H9 (cell line): ENCODE measurements around the gene P2RX2. TPM values are rescaled to one million over a fixed set of nuclear protein-coding genes. Genes with fewer than 3 reads are reported as not detected.

ENCODE experiments used
- DNase-seq: peaks from one replicate; pipeline ENCODE4 v3.0.0-alpha.2; 2017
- H2AFZ ChIP-seq: one replicate; pipeline ENCODE4 v1.6.1; 2013; ENCODE audit warnings: mild to moderate bottlenecking, low read length, control low read depth, moderate library complexity
- H2AK5ac ChIP-seq: 2 replicates; pipeline ENCODE4 v1.6.1; 2013; ENCODE audit warnings: low read length, control low read depth, mixed read lengths; ENCODE audit not compliant: insufficient read length
- H2BK120ac ChIP-seq: one replicate; pipeline ENCODE4 v1.6.1; 2013; ENCODE audit warnings: low read depth, mild to moderate bottlenecking, low read length, control low read depth, inconsistent platforms; ENCODE audit not compliant: poor library complexity, severe bottlenecking
- H2BK12ac ChIP-seq: 2 replicates; pipeline ENCODE4 v1.6.1; 2013; ENCODE audit warnings: low read length, control low read depth, mixed read lengths, low read depth; ENCODE audit not compliant: insufficient read length
- H2BK15ac ChIP-seq: 2 replicates; pipeline ENCODE4 v1.6.1; 2013; ENCODE audit warnings: low read depth, low read length, control low read depth
- H2BK20ac ChIP-seq: one replicate; pipeline ENCODE4 v1.6.1; 2013; ENCODE audit warnings: low read depth, mild to moderate bottlenecking, low read length, control low read depth, inconsistent platforms; ENCODE audit not compliant: poor library complexity, severe bottlenecking
- H2BK5ac ChIP-seq: 2 replicates; pipeline ENCODE4 v1.6.1; 2013; ENCODE audit warnings: low read length, control low read depth, mixed read lengths; ENCODE audit not compliant: insufficient read length
- H3K14ac ChIP-seq: 2 replicates; pipeline ENCODE4 v1.6.1; 2013; ENCODE audit warnings: low read length, control low read depth; ENCODE audit not compliant: insufficient read depth
- H3K18ac ChIP-seq: 2 replicates; pipeline ENCODE4 v1.6.1; 2013; ENCODE audit warnings: low read depth, mild to moderate bottlenecking, mixed read lengths, low read length, control low read depth; ENCODE audit not compliant: insufficient read length
- H3K23ac ChIP-seq: 2 replicates; pipeline ENCODE4 v1.6.1; 2013; ENCODE audit warnings: low read length, control low read depth, mixed read lengths, low read depth; ENCODE audit not compliant: insufficient read length
- H3K23me2 ChIP-seq: 2 replicates; pipeline ENCODE4 v1.6.1; 2013; ENCODE audit warnings: low read depth, mild to moderate bottlenecking, mixed read lengths, low read length, control low read depth; ENCODE audit not compliant: insufficient read length, poor library complexity, severe bottlenecking
- H3K27ac ChIP-seq: 2 replicates; pipeline ENCODE4 v1.5.1; 2013; ENCODE audit warnings: low read length, control low read depth, mixed read lengths, low read depth; ENCODE audit not compliant: insufficient read length
- H3K27me3 ChIP-seq: 2 replicates; pipeline ENCODE4 v1.6.1; 2013; ENCODE audit warnings: low read length, control low read depth, inconsistent platforms; ENCODE audit not compliant: insufficient read depth
- H3K4ac ChIP-seq: 2 replicates; pipeline ENCODE4 v1.6.1; 2013; ENCODE audit warnings: low read depth, mild to moderate bottlenecking, control low read depth, inconsistent platforms, low read length, moderate library complexity
- H3K4me1 ChIP-seq: 2 replicates; pipeline ENCODE4 v1.6.1; 2013; ENCODE audit warnings: low read length, control low read depth, inconsistent platforms; ENCODE audit not compliant: insufficient read depth
- H3K4me2 ChIP-seq: 2 replicates; pipeline ENCODE4 v1.6.1; 2013; ENCODE audit warnings: low read length, control low read depth, mixed read lengths; ENCODE audit not compliant: insufficient read length, insufficient read depth
- H3K56ac ChIP-seq: 2 replicates; pipeline ENCODE4 v1.6.1; 2013; ENCODE audit warnings: low read depth, mild to moderate bottlenecking, mixed read lengths, low read length, control low read depth; ENCODE audit not compliant: insufficient read length
- H3K79me1 ChIP-seq: 2 replicates; pipeline ENCODE4 v1.6.1; 2013; ENCODE audit warnings: low read depth, mild to moderate bottlenecking, moderate library complexity, low read length, control low read depth, inconsistent platforms; ENCODE audit not compliant: insufficient read depth, poor library complexity, severe bottlenecking
- H3K79me2 ChIP-seq: 2 replicates; pipeline ENCODE4 v1.6.1; 2013; ENCODE audit warnings: low read length, control low read depth, inconsistent platforms; ENCODE audit not compliant: insufficient read depth
- H3K9ac ChIP-seq: 2 replicates; pipeline ENCODE4 v1.6.1; 2013; ENCODE audit warnings: low read length, control low read depth, mixed read lengths; ENCODE audit not compliant: insufficient read length; ENCODE audit errors: extremely low read depth
- H3K9me3 ChIP-seq: one replicate; pipeline ENCODE4 v1.6.1; 2013; ENCODE audit warnings: low read depth, low read length, inconsistent platforms; ENCODE audit not compliant: control insufficient read depth
- H3T11ph ChIP-seq: one replicate; pipeline ENCODE4 v1.6.1; 2013; ENCODE audit warnings: mild to moderate bottlenecking, low read length, control low read depth, inconsistent platforms
- H4K20me1 ChIP-seq: one replicate; pipeline ENCODE4 v1.6.1; 2013; ENCODE audit not compliant: control insufficient read depth, insufficient read length, insufficient read depth
- H4K5ac ChIP-seq: 2 replicates; pipeline ENCODE4 v1.6.1; 2013; ENCODE audit warnings: low read depth, mild to moderate bottlenecking, mixed read lengths, low read length, control low read depth; ENCODE audit not compliant: insufficient read length
- H4K8ac ChIP-seq: replicated peaks from 2 replicates; pipeline ENCODE4 v1.6.1; 2013; ENCODE audit warnings: low read length, control low read depth, mixed read lengths, low read depth; ENCODE audit not compliant: insufficient read length
- H4K91ac ChIP-seq: 2 replicates; pipeline ENCODE4 v1.6.1; 2013; ENCODE audit warnings: low read depth, mild to moderate bottlenecking, moderate library complexity, mixed read lengths, low read length, control low read depth; ENCODE audit not compliant: insufficient read length
- H3K27ac Mint-ChIP-seq, 3 experiments: 2 replicates in 2 of 3; 3 replicates in 1 of 3; pipeline ENCODE4 v1.8.0; 2020 to 2021; ENCODE audit warnings: mixed read lengths in 3 of 3, mild to moderate bottlenecking in 1 of 3, moderate library complexity in 1 of 3
- H3K27me3 Mint-ChIP-seq: 2 replicates; pipeline ENCODE4 v1.8.0; 2021; ENCODE audit warnings: low read depth, mild to moderate bottlenecking, moderate library complexity, mixed read lengths
- H3K36me3 Mint-ChIP-seq, 3 experiments: 2 replicates in 2 of 3; 3 replicates in 1 of 3; pipeline ENCODE4 v1.8.0; 2020 to 2021; ENCODE audit warnings: low read depth in 3 of 3, mixed read lengths in 3 of 3; ENCODE audit not compliant: insufficient read depth in 1 of 3
- H3K4me1 Mint-ChIP-seq, 2 experiments: 2 replicates each; pipeline ENCODE4 v1.8.0; 2020; ENCODE audit warnings: mixed read lengths in 2 of 2
- H3K4me3 Mint-ChIP-seq, 2 experiments: 2 replicates in 1 of 2; 3 replicates in 1 of 2; pipeline ENCODE4 v1.8.0; 2020 to 2021; ENCODE audit warnings: mild to moderate bottlenecking in 2 of 2, mixed read lengths in 2 of 2, moderate library complexity in 1 of 2
- H3K9me3 Mint-ChIP-seq, 2 experiments: 2 replicates in 1 of 2; 3 replicates in 1 of 2; pipeline ENCODE4 v1.8.0; 2020; ENCODE audit warnings: mild to moderate bottlenecking in 2 of 2, mixed read lengths in 2 of 2, moderate library complexity in 1 of 2
- WGBS: extraction: QIAGEN DNeasy Blood & Tissue Kit; methylation state at CpG from one replicate; pipeline ENCODE4 v1.1.7; 2013; ENCODE audit warnings: missing lambda C conversion rate, low lambda C conversion rate, mixed read lengths; ENCODE audit not compliant: insufficient read length; ENCODE audit errors: extremely low coverage; 5-methylcytosine and 5-hydroxymethylcytosine counted together
- total RNA-seq: library from RNA; stranded (reverse); gene quantifications from 2 replicates; pipeline ENCODE4 v1.2.1, GENCODE V29; 2021
- TF ChIP-seq, protein P1 (sequence below): fragments of 200-600 bp; sonication (generic); conservative IDR thresholded peaks from 3 replicates; pipeline ENCODE4 v1.8.0; 2021; ENCODE audit warnings: antibody characterized with exemption, mild to moderate bottlenecking

P2RX2 gene
- total RNA-seq, 1 experiment from 2014 or later: 1.8 TPM

DNA sequence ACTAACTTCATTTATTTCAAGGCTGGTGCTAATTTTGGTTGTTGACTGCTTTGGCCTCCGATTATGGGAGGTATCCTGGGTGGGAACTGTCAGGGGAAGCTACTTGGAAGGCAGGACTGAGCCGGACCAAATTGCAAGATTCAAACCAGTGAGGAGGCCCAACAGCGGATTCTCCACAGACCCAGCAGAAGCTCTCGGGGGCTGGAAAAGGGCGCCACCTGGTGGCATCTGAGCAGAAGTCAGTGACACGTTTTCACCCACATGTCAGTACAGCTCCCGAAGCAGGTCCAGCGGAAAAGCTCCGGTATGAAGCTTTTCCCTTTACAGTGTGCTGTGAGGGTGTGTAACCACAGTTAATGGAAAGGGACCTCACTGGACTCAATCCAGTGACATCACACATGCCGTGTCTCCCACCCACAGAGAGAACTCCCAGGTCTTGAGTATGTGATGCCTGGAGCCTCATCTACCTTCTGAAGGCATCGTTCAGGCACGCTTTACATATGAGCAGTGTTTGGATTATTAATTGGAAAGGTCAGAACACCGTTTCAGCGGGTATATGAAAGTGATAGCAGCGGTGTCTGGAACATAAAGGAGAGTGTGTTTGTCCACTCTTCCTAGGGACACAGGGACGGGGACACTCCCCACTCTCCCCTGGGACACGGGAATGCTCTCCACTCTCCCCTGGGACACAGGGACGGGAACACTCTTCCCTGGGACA is 3.6 kb upstream of the P2RX2 start:
- H4K5ac ChIP-seq: no peak overlapping the region
- H2BK120ac ChIP-seq: no peak overlapping the region
- no CpG with 5 or more reads among the region's 18 CpGs for WGBS
- Mint-ChIP-seq H3K27ac (no peak overlapping the region), H3K9me3 (peaks cover 36 to 37% of the 10 kb centered on the region in 2 experiments), H3K4me1 (peaks cover 4 to 6% of the 10 kb centered on the region in 2 experiments), H3K36me3 (peaks cover 3 to 9% (median 4%) of the 10 kb centered on the region in 3 experiments; a peak in 5 of 7 replicates), H3K27me3 (peaks cover 86% of the 10 kb centered on the region), H3K4me3 (no peak overlapping the region)
- no peaks in the 10 kb centered on the region for H3K23me2 ChIP-seq
- H3K4me2 ChIP-seq: no peak overlapping the region
- no peak overlapping the region for H3K4ac ChIP-seq
- H2BK12ac ChIP-seq: no peak overlapping the region
- H2AFZ ChIP-seq: no peak overlapping the region
- H3K18ac ChIP-seq: no peak overlapping the region
- TF ChIP-seq, protein P1, sequence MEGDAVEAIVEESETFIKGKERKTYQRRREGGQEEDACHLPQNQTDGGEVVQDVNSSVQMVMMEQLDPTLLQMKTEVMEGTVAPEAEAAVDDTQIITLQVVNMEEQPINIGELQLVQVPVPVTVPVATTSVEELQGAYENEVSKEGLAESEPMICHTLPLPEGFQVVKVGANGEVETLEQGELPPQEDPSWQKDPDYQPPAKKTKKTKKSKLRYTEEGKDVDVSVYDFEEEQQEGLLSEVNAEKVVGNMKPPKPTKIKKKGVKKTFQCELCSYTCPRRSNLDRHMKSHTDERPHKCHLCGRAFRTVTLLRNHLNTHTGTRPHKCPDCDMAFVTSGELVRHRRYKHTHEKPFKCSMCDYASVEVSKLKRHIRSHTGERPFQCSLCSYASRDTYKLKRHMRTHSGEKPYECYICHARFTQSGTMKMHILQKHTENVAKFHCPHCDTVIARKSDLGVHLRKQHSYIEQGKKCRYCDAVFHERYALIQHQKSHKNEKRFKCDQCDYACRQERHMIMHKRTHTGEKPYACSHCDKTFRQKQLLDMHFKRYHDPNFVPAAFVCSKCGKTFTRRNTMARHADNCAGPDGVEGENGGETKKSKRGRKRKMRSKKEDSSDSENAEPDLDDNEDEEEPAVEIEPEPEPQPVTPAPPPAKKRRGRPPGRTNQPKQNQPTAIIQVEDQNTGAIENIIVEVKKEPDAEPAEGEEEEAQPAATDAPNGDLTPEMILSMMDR: peak; percentile 90
- H3K27me3 ChIP-seq: peaks cover 29% of the 10 kb centered on the region
- H2BK5ac ChIP-seq: no peak overlapping the region
- peak; percentile 91 for DNase-seq
- no peak overlapping the region for H3K27ac ChIP-seq
- no peak overlapping the region for H3K56ac ChIP-seq
- H4K8ac ChIP-seq: no peak overlapping the region
- no peak overlapping the region for H4K91ac ChIP-seq
- no peak overlapping the region for H3K23ac ChIP-seq
- H3K4me1 ChIP-seq: no peaks in the 10 kb centered on the region
- no peak overlapping the region for H2BK15ac ChIP-seq
- no peak overlapping the region for H2BK20ac ChIP-seq
- H4K20me1 ChIP-seq: no peaks in the 10 kb centered on the region
- no peak overlapping the region for H3K14ac ChIP-seq
- H3K79me2 ChIP-seq: no peaks in the 10 kb centered on the region
- no peak overlapping the region for H3T11ph ChIP-seq
- H3K9me3 ChIP-seq: peaks cover 27% of the 10 kb centered on the region
- no peaks in the 10 kb centered on the region for H3K79me1 ChIP-seq
- no peak overlapping the region for H2AK5ac ChIP-seq
- H3K9ac ChIP-seq: no peak overlapping the region
